CD4-positive, alpha-beta T cell treated with Interleukin-17A for 1 hour (primary cell): ENCODE measurements around the gene SH2D1A.
"Not testable (repeated sequence)": the region's sequence is repeated elsewhere in the genome, so short reads cannot be mapped to it uniquely, and the experiment has no call there.

Experiments
- DNase-seq: peaks from one replicate; pipeline ENCODE4 v3.0.0-alpha.2; 2020

The SH2D1A gene

GRCh38 chrX:124346117-124346876 is at the start of gene SH2D1A:
SH2D1A (plus strand) TSS chrX:124346563; CDS start chrX:124346643, 80 bp downstream.
- peak; percentile 60 for DNase-seq

GRCh38 chrX:124299323-124299722 is 47.0 kb upstream of the SH2D1A start:
- DNase-seq = not testable (repeated sequence)

- DNase-seq = peak; percentile 51
Measured at GRCh38 chrX:124300405-124300804, 46.0 kb upstream of the SH2D1A start.

GRCh38 chrX:124307253-124307907 is 39.0 kb upstream of the SH2D1A start:
- DNase-seq = no peak

- no peak for DNase-seq
Measured at GRCh38 chrX:124325732-124326131, 20.6 kb upstream of the SH2D1A start.

- DNase-seq = no peak
Measured at GRCh38 chrX:124328765-124329164, 17.6 kb upstream of the SH2D1A start.

GRCh38 chrX:124332481-124333424 is 13.6 kb upstream of the SH2D1A start, which contains the start of gene TEX13D:
TEX13D (plus strand) TSS chrX:124332660; CDS start chrX:124332918, 258 bp downstream.
- DNase-seq = no peak

GRCh38 chrX:124333862-124334261 is 12.5 kb upstream of the SH2D1A start:
- DNase-seq = no peak

- DNase-seq = not testable (repeated sequence)
Measured at GRCh38 chrX:124334555-124334954, 11.8 kb upstream of the SH2D1A start.

- DNase-seq = no peak
Measured at GRCh38 chrX:124335598-124335997, 10.8 kb upstream of the SH2D1A start.

GRCh38 chrX:124337916-124338315 is 8.4 kb upstream of the SH2D1A start:
- DNase-seq = no peak

GRCh38 chrX:124338733-124339514 is 7.4 kb upstream of the SH2D1A start:
- DNase-seq = peak; percentile 66

- peak; percentile 35 for DNase-seq
Measured at GRCh38 chrX:124341396-124342132, 4.8 kb upstream of the SH2D1A start.

- DNase-seq = peak; percentile 51
Measured at GRCh38 chrX:124342174-124342867, 4.0 kb upstream of the SH2D1A start.

GRCh38 chrX:124343016-124343415 is 3.3 kb upstream of the SH2D1A start:
- DNase-seq = peak; percentile 48

- no peak for DNase-seq
Measured at GRCh38 chrX:124344246-124344645, 2.1 kb upstream of the SH2D1A start.

GRCh38 chrX:124346877-124347241 is 496 bp downstream of the SH2D1A start:
- DNase-seq = no peak

- peak; percentile 36 for DNase-seq
Measured at GRCh38 chrX:124347242-124347641, 879 bp downstream of the SH2D1A start.

- no peak for DNase-seq
Measured at GRCh38 chrX:124348182-124348581, 1.8 kb downstream of the SH2D1A start.

GRCh38 chrX:124348885-124349453 is 2.6 kb downstream of the SH2D1A start:
- peak; percentile 35 for DNase-seq

- DNase-seq = no peak
Measured at GRCh38 chrX:124354648-124355047, 8.3 kb downstream of the SH2D1A start.
